SK-N-SH treated with all-trans-retinoic acid at 6 μM for 48 hours (cell line): ENCODE data around the gene SARS2.

Source experiments
- TOX ChIP-seq: fragments of 250-450 bp; sonication (Bioruptor Pico); IDR thresholded peaks from 2 replicates; pipeline ENCODE4 v1.8.0; 2021; ENCODE audit warnings: mild to moderate bottlenecking, moderate library complexity, borderline replicate concordance
- ZFP30 ChIP-seq: fragments of 450-650 bp; formaldehyde crosslinking; IDR thresholded peaks from 2 replicates; pipeline ENCODE4 v1.5.0; 2022; ENCODE audit warnings: mild to moderate bottlenecking, moderate library complexity

GRCh38 chr19:38875656-38876395, 54.7 kb downstream of the SARS2 start:
- TF ChIP-seq ZFP30 (CRISPR knock-in tag) (no peak), TOX (no peak)
